ENCODE results near the gene FAM83E. TPM values are rescaled to one million over a fixed set of nuclear protein-coding genes. Genes with fewer than 3 reads are reported as not detected.

FAM83E gene
- total and polyA plus RNA-seq, 2 of the 8 experiments (the other 6 are each of a cell fraction or from before 2014, with no cell fraction given): 1.8 to 5.3 TPM

DNA sequence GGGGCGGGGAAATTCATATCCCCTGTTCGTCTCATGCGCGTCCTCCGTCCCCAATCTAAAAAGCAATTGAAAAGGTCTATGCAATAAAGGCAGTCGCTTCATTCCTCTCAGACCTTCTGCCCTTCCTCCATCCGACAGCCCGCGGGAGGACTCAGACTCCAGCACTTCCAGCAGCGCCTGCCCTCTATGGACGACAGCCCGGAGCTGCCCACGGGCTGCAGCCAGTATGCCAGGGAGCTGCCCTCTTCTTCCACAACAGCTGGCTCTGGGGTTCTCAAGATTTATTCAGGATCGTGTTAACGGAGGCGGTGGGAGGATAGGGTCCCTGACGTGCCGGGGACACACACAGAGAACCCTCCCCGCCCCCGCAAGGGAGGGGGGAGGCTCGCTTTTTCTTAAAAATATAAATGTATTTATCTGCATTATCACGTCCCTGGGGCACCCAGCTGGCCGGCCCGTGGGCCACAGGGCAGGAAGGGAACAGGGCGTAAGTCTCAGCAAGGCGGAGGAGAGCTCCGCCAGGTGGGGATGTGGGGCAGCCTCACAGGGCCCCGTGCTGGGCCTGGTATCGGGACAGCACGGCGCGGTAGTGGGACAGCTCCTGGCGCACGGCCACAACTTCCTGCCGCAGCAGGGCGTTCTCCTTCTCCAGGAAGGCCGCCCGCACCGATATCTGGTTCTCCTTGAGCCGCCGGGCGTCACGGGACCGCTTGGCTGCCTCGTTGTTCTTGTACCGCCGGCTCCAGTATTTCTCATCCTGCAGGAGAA is 15.6 kb upstream of the FAM83E start (continued):
- TF ChIP-seq, protein P1, sequence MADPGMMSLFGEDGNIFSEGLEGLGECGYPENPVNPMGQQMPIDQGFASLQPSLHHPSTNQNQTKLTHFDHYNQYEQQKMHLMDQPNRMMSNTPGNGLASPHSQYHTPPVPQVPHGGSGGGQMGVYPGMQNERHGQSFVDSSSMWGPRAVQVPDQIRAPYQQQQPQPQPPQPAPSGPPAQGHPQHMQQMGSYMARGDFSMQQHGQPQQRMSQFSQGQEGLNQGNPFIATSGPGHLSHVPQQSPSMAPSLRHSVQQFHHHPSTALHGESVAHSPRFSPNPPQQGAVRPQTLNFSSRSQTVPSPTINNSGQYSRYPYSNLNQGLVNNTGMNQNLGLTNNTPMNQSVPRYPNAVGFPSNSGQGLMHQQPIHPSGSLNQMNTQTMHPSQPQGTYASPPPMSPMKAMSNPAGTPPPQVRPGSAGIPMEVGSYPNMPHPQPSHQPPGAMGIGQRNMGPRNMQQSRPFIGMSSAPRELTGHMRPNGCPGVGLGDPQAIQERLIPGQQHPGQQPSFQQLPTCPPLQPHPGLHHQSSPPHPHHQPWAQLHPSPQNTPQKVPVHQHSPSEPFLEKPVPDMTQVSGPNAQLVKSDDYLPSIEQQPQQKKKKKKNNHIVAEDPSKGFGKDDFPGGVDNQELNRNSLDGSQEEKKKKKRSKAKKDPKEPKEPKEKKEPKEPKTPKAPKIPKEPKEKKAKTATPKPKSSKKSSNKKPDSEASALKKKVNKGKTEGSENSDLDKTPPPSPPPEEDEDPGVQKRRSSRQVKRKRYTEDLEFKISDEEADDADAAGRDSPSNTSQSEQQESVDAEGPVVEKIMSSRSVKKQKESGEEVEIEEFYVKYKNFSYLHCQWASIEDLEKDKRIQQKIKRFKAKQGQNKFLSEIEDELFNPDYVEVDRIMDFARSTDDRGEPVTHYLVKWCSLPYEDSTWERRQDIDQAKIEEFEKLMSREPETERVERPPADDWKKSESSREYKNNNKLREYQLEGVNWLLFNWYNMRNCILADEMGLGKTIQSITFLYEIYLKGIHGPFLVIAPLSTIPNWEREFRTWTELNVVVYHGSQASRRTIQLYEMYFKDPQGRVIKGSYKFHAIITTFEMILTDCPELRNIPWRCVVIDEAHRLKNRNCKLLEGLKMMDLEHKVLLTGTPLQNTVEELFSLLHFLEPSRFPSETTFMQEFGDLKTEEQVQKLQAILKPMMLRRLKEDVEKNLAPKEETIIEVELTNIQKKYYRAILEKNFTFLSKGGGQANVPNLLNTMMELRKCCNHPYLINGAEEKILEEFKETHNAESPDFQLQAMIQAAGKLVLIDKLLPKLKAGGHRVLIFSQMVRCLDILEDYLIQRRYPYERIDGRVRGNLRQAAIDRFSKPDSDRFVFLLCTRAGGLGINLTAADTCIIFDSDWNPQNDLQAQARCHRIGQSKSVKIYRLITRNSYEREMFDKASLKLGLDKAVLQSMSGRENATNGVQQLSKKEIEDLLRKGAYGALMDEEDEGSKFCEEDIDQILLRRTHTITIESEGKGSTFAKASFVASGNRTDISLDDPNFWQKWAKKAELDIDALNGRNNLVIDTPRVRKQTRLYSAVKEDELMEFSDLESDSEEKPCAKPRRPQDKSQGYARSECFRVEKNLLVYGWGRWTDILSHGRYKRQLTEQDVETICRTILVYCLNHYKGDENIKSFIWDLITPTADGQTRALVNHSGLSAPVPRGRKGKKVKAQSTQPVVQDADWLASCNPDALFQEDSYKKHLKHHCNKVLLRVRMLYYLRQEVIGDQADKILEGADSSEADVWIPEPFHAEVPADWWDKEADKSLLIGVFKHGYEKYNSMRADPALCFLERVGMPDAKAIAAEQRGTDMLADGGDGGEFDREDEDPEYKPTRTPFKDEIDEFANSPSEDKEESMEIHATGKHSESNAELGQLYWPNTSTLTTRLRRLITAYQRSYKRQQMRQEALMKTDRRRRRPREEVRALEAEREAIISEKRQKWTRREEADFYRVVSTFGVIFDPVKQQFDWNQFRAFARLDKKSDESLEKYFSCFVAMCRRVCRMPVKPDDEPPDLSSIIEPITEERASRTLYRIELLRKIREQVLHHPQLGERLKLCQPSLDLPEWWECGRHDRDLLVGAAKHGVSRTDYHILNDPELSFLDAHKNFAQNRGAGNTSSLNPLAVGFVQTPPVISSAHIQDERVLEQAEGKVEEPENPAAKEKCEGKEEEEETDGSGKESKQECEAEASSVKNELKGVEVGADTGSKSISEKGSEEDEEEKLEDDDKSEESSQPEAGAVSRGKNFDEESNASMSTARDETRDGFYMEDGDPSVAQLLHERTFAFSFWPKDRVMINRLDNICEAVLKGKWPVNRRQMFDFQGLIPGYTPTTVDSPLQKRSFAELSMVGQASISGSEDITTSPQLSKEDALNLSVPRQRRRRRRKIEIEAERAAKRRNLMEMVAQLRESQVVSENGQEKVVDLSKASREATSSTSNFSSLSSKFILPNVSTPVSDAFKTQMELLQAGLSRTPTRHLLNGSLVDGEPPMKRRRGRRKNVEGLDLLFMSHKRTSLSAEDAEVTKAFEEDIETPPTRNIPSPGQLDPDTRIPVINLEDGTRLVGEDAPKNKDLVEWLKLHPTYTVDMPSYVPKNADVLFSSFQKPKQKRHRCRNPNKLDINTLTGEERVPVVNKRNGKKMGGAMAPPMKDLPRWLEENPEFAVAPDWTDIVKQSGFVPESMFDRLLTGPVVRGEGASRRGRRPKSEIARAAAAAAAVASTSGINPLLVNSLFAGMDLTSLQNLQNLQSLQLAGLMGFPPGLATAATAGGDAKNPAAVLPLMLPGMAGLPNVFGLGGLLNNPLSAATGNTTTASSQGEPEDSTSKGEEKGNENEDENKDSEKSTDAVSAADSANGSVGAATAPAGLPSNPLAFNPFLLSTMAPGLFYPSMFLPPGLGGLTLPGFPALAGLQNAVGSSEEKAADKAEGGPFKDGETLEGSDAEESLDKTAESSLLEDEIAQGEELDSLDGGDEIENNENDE (IDR thresholded peaks at IDR 0.05; ENCODE audit: insufficient replicate concordance, low read length): no peak
- no peak for TF ChIP-seq NANOG (IDR thresholded peaks at IDR 0.05; ENCODE audit: insufficient read depth, low read depth, low read length, poor library complexity, severe bottlenecking)
- TF ChIP-seq TCF12 (IDR thresholded peaks at IDR 0.05; ENCODE audit: low read depth, low read length): no peak
- TF ChIP-seq SP2 (IDR thresholded peaks at IDR 0.05; ENCODE audit: low read length): no peak
- 0 out of 2 replicates have a peak, but pooled peaks have one; percentile 9 for TF ChIP-seq PHF8 (conservative IDR thresholded peaks at IDR 0.05; ENCODE audit: low read depth, low read length)
- no peak for TF ChIP-seq TAF1 (IDR thresholded peaks at IDR 0.05; ENCODE audit: low read depth, low read length)
- TF ChIP-seq, protein P2, sequence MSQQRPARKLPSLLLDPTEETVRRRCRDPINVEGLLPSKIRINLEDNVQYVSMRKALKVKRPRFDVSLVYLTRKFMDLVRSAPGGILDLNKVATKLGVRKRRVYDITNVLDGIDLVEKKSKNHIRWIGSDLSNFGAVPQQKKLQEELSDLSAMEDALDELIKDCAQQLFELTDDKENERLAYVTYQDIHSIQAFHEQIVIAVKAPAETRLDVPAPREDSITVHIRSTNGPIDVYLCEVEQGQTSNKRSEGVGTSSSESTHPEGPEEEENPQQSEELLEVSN (IDR thresholded peaks at IDR 0.05): 0 out of 2 replicates have a peak, but pooled peaks have one; percentile 3
- no peak for TF ChIP-seq POU5F1 (IDR thresholded peaks at IDR 0.05; ENCODE audit: low read depth, low read length)
- TF ChIP-seq HDAC6 (IDR thresholded peaks at IDR 0.05; ENCODE audit: low read depth, low read length): no peak
